Immature natural killer cell (primary cell): ENCODE results near the gene GTF3A. TPM values are rescaled to one million over a fixed set of nuclear protein-coding genes. Genes with fewer than 3 reads are reported as not detected.
"Not testable (repeated sequence)": the region's sequence is repeated elsewhere in the genome, so short reads cannot be mapped to it uniquely, and the experiment has no call there.

Source experiments
- DNase-seq, 3 donors: peaks; one replicate each; pipeline ENCODE4 v3.0.0; 2022; ENCODE audit warnings: mixed read lengths in 1 of 3
- H3K27ac Mint-ChIP-seq, 6 donors: one replicate each; pipeline ENCODE4 v1.8.0; 2020; ENCODE audit warnings: mixed read lengths in 6 of 6, mild to moderate bottlenecking in 5 of 6, inconsistent platforms in 4 of 6, moderate library complexity in 3 of 6
- H3K27me3 Mint-ChIP-seq, 3 donors: one replicate each; pipeline ENCODE4 v1.8.0; 2020 to 2021; ENCODE audit warnings: low read depth in 3 of 3, mild to moderate bottlenecking in 3 of 3, mixed read lengths in 3 of 3, moderate library complexity in 3 of 3, inconsistent platforms in 1 of 3
- H3K36me3 Mint-ChIP-seq, 3 donors: one replicate each; pipeline ENCODE4 v1.8.0; 2020; ENCODE audit warnings: mixed read lengths in 3 of 3, inconsistent platforms in 2 of 3, mild to moderate bottlenecking in 2 of 3
- H3K4me1 Mint-ChIP-seq, 2 donors: one replicate each; pipeline ENCODE4 v1.8.0; 2020; ENCODE audit warnings: inconsistent platforms in 2 of 2, mild to moderate bottlenecking in 2 of 2, mixed read lengths in 2 of 2, moderate library complexity in 1 of 2
- H3K4me3 Mint-ChIP-seq, 5 donors: one replicate each; pipeline ENCODE4 v1.8.0; 2020; ENCODE audit warnings: mild to moderate bottlenecking in 5 of 5, mixed read lengths in 5 of 5, inconsistent platforms in 3 of 5, moderate library complexity in 3 of 5
- H3K9me3 Mint-ChIP-seq, 6 donors: one replicate each; pipeline ENCODE4 v1.8.0; 2020; ENCODE audit warnings: mild to moderate bottlenecking in 6 of 6, mixed read lengths in 6 of 6, inconsistent platforms in 4 of 6, moderate library complexity in 3 of 6
- polyA plus RNA-seq, 3 donors: library from polyadenylated mRNA; unstranded; fragments of 300-500 nt; fragmentation: Illumina TruSeq; gene quantifications; one replicate each; pipeline ENCODE4 v1.2.3, GENCODE V29; 2021

Gene GTF3A
- polyA plus RNA-seq, 3 donors from 2014 or later, result 483 to 645 (median 583) TPM

DNA sequence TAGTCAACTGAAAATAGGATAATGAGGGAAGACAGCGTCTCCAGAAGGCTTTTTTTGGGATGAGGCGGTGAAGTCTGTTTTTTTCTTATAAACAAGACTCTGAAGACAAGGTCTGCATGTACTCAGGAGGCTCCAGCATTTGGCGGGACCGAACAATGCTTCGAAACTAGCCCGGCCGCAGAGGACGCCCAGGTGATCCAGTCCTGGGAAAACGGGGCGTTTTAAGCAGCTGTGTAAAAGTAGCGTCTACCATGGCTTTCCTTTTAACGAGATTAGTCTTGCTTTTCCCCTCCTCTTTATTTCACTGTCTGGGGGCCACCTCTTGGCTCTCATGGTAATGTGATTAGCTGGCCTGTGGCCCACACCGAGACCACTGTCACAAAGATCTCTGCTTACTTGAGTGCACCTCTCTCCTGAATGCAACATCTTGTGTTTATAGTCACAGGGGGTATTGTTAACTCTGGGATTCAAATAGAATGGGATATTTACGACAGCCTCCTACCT is 29.4 kb upstream of the GTF3A start:
- H3K36me3 Mint-ChIP-seq, result no peaks in the 10 kb centered on the region
- H3K27me3 Mint-ChIP-seq, result peaks cover 3 to 8% (median 6%) of the 10 kb centered on the region in 3 donors
- H3K27ac Mint-ChIP-seq, result no peak overlapping the region
- H3K4me1 Mint-ChIP-seq, result no peaks in the 10 kb centered on the region
- H3K4me3 Mint-ChIP-seq, result no peak overlapping the region
- DNase-seq, result no peak
- H3K9me3 Mint-ChIP-seq, result no peaks in the 10 kb centered on the region

DNA sequence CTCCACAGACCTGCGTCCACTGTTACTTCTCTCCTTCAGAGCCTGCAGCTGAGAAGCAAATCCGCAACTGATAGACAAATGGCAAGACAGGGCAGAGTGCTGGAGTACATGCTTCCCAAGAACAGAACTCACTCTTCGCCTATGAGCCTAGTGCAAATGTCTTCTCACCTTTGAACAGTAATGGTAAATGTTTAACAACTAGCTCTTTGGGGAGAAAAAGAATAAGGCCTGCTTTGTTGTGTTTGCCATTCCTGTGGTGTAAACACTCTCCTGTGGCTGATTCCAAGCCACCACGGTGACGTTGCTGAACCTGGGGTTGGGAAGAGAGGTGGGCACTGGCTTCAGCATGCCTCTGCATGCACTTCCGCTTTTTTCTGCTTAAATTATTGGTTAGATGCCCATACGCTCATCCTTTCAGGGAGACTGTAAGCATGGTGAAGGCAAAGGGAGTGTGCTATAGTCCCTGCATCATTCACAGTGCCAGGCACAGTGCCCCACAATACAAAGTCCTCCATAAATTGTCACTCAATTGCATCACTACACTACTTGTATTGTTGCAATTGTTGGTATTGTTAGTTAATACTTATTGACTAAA is 28.1 kb upstream of the GTF3A start:
- Mint-ChIP-seq H3K27me3 (peaks cover 0 to 8% (median 3%) of the 10 kb centered on the region in 3 donors), H3K9me3 (no peaks in the 10 kb centered on the region), H3K4me3 (no peak overlapping the region), H3K4me1 (no peaks in the 10 kb centered on the region), H3K36me3 (no peaks in the 10 kb centered on the region), H3K27ac (peak overlapping the region in 1 of 6 donors; percentile 54)
- DNase-seq, result no peak

DNA sequence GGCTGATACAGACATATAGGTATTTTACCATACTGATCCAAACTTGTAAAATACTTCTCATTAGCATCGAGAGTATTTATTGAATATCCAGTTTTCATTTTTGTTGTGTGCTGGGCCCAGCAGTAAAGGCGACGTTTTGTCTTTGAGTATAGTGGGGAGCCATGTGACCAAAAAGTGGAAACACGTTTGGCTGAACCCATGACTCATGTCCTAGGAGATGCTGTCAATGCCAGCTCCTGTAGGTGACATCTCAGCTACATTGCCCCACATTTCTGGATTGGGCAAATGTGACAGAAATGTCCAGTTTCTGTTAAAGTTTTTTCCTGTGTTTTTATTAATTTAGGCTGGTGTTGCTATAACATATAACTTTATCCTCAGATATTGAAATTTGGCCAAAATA is 26.1 kb upstream of the GTF3A start:
- no peak for DNase-seq
- H3K36me3 Mint-ChIP-seq, result no peaks in the 10 kb centered on the region
- no peak overlapping the region for H3K27ac Mint-ChIP-seq
- H3K4me3 Mint-ChIP-seq, result no peak overlapping the region
- H3K4me1 Mint-ChIP-seq, result no peaks in the 10 kb centered on the region
- no peaks in the 10 kb centered on the region for H3K9me3 Mint-ChIP-seq
- peaks cover 0 to 8% (median 3%) of the 10 kb centered on the region in 3 donors for H3K27me3 Mint-ChIP-seq

DNA sequence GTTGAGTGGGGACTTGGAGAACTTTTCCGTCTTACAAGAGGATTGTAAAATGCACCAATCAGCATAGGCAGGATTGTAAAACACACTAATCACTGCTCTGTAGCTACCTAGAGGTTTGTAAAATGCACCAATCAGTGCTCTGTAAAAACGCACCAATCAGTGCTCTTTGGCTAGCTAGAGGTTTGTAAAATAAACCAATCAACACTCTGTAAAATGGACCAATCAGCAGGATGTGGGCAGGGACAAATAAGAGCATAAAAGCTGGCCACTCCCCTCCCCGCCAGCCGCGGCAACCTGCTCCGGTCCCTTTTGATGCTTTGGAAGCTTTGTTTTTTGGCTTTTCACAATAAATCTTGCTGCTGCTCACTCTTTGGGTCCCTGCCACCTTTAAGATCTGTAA is 24.0 kb upstream of the GTF3A start:
- DNase-seq, H3K9me3 Mint-ChIP-seq, H3K27ac Mint-ChIP-seq, H3K4me1 Mint-ChIP-seq, H3K36me3 Mint-ChIP-seq, H3K27me3 Mint-ChIP-seq, H3K4me3 Mint-ChIP-seq: not testable (repeated sequence)

DNA sequence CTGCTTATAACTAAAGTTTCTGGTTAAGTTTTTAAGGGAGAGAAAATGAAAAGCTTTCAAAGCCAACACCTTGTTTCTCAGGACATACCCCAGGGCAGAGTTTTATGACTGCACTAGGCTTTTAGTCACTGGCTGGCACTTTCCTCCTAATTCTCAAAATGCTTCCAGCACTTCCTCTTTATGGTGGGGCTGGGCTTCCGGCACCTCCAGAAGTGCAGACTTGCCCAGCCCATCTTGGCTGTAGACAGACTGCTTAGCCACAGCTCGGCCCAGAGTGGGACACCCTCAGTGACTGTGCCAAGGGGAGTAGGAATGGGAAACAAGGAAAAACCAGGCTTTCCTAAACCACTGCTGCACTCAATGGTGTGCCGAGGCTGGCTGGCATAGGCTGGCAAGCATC is 23.2 kb upstream of the GTF3A start:
- H3K4me1 Mint-ChIP-seq, result peaks cover 0 to 1% of the 10 kb centered on the region in 2 donors
- H3K36me3 Mint-ChIP-seq, result no peaks in the 10 kb centered on the region
- no peak overlapping the region for H3K4me3 Mint-ChIP-seq

DNA sequence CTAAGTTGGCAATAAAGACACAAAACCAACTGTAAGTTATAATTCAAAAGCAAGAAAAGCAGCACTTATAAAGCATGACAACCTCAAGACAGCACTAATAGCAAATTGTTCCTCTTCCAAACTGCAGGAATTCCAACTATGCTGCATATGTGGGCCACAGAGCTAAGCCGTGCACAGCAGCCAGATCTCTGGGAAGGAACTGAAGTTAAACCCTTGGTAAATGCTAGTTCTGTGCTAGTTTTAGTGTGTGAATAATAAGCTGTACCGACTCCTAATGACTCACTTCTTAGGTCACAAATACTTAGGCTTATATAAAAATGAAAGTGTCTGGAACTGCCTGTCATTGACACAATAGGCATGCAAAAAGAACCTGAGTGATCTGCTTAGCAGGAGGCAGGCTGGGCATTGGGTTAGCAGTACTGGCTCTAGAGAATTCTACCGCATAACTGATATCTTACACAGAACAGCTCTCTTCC is 21.2 kb upstream of the GTF3A start:
- H3K27ac Mint-ChIP-seq, result no peak overlapping the region

More for the DNA sequence above, 23.2 kb upstream of the GTF3A start:
- Mint-ChIP-seq H3K9me3 (no peaks in the 10 kb centered on the region), H3K27ac (no peak overlapping the region), H3K27me3 (peaks cover 0 to 6% (median 3%) of the 10 kb centered on the region in 3 donors)
- DNase-seq, result no peak

DNA sequence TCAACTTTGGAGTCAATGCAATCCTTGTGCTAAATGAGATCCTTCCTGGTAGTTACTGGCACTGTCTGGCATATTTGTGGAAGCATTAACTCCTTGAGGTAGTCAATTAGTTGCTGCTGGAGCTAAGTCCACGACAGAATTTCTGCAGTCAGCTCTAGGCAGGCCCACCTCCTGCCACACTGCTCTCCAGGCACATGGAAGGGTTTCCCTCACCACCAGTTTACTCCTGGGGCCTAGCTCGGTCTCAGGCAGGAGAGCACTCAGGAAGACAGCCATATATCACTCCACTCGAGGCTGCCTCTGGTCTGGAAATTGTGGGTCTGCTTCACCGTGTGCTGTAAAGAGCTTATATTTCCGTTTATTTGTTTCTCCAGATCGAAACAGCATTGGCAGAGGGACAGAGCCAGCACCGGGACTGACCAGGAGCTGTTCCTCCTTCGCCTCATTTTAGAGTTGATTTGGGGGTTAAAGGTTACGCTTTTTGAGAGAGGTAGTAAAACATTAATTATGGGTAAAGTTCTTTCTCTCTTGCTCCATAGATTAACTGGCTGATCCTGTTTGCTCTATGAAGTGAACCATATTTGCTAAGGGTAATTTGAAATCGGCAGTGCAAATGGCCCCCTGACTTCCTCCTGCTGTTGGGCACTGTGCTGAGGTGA is 20.6 kb upstream of the GTF3A start:
- Mint-ChIP-seq H3K4me3 (no peak overlapping the region), H3K36me3 (no peaks in the 10 kb centered on the region), H3K9me3 (no peaks in the 10 kb centered on the region), H3K27me3 (peaks cover 0 to 7% (median under 1%) of the 10 kb centered on the region in 3 donors), H3K27ac (peak overlapping the region in 1 of 6 donors; percentile 15), H3K4me1 (peaks cover 2 to 5% of the 10 kb centered on the region in 2 donors)
- DNase-seq, result no peak

More for the DNA sequence above, 21.2 kb upstream of the GTF3A start:
- Mint-ChIP-seq H3K36me3 (no peaks in the 10 kb centered on the region), H3K4me1 (peaks cover 2 to 5% of the 10 kb centered on the region in 2 donors), H3K9me3 (no peaks in the 10 kb centered on the region), H3K27me3 (peaks cover 0 to 2% (median 1%) of the 10 kb centered on the region in 3 donors), H3K4me3 (no peak overlapping the region)
- DNase-seq, result no peak

DNA sequence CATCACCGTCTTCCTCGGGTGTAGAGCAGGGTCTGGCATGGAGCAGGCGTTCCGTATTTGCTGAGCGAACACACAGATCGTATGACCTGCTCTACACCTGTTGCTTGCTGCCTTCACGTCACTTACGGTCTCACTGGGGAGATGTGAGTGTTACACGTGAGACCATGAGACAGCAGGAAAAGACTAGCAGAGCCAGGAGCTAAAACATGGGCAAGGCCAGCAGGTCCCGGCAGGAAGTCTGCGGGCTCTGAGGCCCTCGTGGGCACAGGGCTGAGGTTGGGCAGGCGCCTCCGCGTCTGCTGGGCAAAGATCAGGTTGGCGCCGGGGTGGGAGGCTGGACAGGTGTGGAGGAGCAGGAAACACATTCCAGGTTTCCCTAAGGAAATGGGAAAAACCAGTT is 19.7 kb upstream of the GTF3A start:
- Mint-ChIP-seq H3K4me1 (peaks cover 2 to 5% of the 10 kb centered on the region in 2 donors), H3K27ac (no peak overlapping the region), H3K4me3 (no peak overlapping the region), H3K9me3 (no peaks in the 10 kb centered on the region), H3K36me3 (no peaks in the 10 kb centered on the region), H3K27me3 (peaks cover 0 to 7% (median 0%) of the 10 kb centered on the region in 3 donors)
- DNase-seq, result no peak

DNA sequence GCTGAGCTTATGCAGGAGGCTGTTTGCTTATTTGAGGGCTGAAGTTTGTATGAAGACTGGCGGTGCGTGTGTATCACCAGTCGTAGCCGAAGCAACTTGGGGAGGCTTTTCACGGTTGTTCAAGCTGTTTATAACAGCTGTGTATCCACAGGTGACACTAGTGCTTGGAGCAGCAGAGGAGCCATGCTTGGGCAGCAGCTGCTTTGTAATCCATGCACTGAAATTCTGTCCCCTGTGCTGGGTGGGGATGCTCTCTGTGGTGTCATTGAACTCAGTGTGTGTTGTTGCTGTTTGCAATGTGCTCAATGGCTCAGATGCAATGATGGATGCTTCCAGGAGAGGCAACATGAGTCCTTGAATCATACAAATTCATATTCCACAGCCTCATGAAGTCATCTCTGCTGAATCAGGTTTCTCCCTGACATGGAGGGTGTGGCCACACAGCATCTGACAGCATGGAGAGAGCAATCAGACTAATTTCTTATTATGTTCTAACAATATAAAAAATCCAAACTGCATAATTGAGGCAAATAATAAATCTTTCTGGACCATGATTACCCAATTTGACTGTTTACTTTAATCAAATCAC is 18.8 kb upstream of the GTF3A start:
- Mint-ChIP-seq H3K4me3 (no peak overlapping the region), H3K27me3 (peaks cover 0 to 7% (median 0%) of the 10 kb centered on the region in 3 donors), H3K9me3 (no peaks in the 10 kb centered on the region), H3K27ac (no peak overlapping the region), H3K4me1 (peaks cover 2 to 5% of the 10 kb centered on the region in 2 donors), H3K36me3 (no peaks in the 10 kb centered on the region)
- no peak for DNase-seq

DNA sequence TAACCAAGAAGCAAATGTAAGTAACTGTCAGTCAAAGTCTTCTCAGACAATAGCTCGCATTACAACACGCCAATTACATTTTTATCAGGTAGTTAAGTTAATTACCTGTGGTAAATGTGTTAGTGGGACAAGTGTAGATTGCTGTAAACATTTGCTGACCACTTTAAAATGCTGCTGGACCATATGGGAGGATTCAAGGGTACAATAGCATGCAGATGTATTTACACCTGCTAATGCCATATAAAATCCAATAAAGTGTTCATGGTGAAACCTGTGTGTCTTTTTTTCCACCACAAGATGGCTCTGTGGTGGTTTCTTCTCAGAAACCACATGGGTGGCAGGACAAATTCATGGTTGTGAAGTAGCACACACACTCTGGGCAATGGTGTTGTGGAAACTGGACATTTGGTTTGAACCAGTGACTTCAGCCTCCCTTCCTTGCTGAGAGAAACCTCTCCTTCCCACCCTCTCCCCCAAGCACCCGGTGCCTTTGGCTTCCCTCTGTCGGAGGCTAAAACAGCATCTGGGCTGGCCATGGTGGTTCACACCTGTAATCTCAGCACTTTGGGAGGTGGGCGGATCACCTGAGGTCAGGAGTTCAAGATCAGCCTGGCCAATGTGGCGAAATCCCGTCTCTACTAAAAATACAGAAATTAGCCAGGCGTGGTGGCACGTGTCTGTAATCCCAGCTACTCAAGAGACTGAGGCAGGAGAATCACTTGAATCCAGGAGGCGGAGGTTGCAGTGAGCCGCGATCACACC is 18.1 kb upstream of the GTF3A start:
- no peaks in the 10 kb centered on the region for H3K9me3 Mint-ChIP-seq
- no peak overlapping the region for H3K27ac Mint-ChIP-seq
- peaks cover 0 to 7% (median 0%) of the 10 kb centered on the region in 3 donors for H3K27me3 Mint-ChIP-seq
- peaks cover 2 to 5% of the 10 kb centered on the region in 2 donors for H3K4me1 Mint-ChIP-seq
- no peaks in the 10 kb centered on the region for H3K36me3 Mint-ChIP-seq
- peak; percentile 14 to 53 (median 40) for DNase-seq
- no peak overlapping the region for H3K4me3 Mint-ChIP-seq

DNA sequence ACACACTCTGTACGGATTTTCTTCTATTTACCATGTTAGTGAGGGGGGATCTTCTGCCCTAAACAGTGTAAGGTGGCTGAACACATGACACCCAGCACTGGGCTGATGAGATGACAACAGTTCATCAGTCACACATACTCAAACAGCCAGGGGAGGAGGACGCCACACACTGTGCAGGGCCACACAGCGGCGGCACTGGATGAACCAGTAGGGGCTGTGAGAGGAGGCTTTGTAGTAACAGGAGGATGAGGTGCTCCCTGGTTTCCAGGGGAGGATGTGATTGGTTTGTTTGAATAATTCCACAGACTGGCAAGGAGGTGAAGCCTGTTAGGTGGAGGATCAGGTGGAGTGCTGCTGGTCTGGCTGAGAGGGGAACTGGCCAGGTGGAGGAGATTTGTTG is 16.3 kb upstream of the GTF3A start:
- H3K36me3 Mint-ChIP-seq, result no peaks in the 10 kb centered on the region
- no peak overlapping the region for H3K27ac Mint-ChIP-seq
- no peak overlapping the region for H3K4me3 Mint-ChIP-seq
- no peak for DNase-seq
- H3K27me3 Mint-ChIP-seq, result peaks cover 0 to 11% (median under 1%) of the 10 kb centered on the region in 3 donors
- no peaks in the 10 kb centered on the region for H3K9me3 Mint-ChIP-seq
- H3K4me1 Mint-ChIP-seq, result peaks cover 2 to 5% of the 10 kb centered on the region in 2 donors

DNA sequence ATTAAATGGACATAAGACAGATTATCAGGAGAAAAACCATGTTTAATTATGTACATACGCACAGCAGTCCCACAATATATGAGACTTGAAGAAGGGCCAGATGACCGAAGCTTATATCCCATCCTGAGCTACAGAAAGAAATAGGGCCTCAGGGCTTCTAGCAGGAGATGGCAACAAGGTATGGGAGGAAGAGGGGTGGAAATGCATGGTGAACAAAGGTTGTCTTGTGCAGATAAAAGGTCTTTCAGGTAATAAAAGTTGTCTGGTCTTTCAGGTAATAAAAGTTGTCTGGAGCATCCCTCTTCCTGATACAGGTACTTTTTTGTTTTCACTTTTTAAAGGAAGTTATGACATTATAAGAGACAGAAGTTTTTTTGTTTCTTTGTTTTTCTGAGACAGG is 15.4 kb upstream of the GTF3A start:
- H3K4me3 Mint-ChIP-seq, result no peak overlapping the region
- H3K4me1 Mint-ChIP-seq, result peaks cover 2 to 5% of the 10 kb centered on the region in 2 donors
- no peaks in the 10 kb centered on the region for H3K9me3 Mint-ChIP-seq
- peaks cover 0 to 11% (median 3%) of the 10 kb centered on the region in 3 donors for H3K27me3 Mint-ChIP-seq
- H3K36me3 Mint-ChIP-seq, result no peaks in the 10 kb centered on the region
- H3K27ac Mint-ChIP-seq, result no peak overlapping the region
- DNase-seq, result no peak

DNA sequence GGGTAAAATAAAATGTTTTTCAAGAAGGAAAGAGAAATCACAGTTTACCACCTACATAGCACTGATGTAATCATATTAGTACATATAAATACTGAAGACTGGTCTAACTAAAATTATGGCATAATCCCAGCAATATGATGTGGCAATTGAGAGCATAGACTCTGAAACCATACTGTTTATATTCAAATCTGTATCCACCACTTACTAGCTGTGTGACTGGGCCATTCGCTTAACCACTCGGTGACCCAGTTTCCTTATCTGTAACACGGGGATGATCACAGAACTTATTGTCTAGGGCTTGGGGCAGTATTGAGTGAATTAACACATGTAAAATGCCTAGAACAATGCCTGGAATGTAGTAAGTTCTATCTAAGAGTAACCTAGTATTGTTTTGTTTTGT is 13.1 kb upstream of the GTF3A start:
- Mint-ChIP-seq H3K36me3 (peaks cover 0 to 4% (median 0%) of the 10 kb centered on the region in 3 donors), H3K9me3 (no peaks in the 10 kb centered on the region), H3K27me3 (peaks cover 0 to 13% (median 3%) of the 10 kb centered on the region in 3 donors), H3K4me1 (peaks cover under 1 to 3% of the 10 kb centered on the region in 2 donors), H3K4me3 (no peak overlapping the region), H3K27ac (no peak overlapping the region)
- DNase-seq, result no peak
